ENCODE results near the gene DENND4C.
A peak's percentile ranks its signal among the peaks of the same experiment; 100 is the strongest.
"Not testable (repeated sequence)": the region's sequence is repeated elsewhere in the genome, so short reads cannot be mapped to it uniquely, and the experiment has no call there.

DENND4C gene

GRCh38 chr9:19379283-19379682 is 148.8 kb downstream of the DENND4C start:
- no peak for DNase-seq (ENCODE audit: low read depth)
- H3K4me3 ChIP-seq (ENCODE audit: low read length), result peak overlapping the region; percentile 89
- TF ChIP-seq CTCF (IDR thresholded peaks at IDR 0.05; ENCODE audit: insufficient read depth, low read depth, low read length, missing control alignments), result no peak

- peak overlapping the region; percentile 89 for H3K4me3 ChIP-seq (ENCODE audit: low read length)
- DNase-seq (ENCODE audit: low read depth), result peak; percentile 24
- no peak for TF ChIP-seq CTCF (IDR thresholded peaks at IDR 0.05; ENCODE audit: insufficient read depth, low read depth, low read length, missing control alignments)
These were observed 149.2 kb downstream of the DENND4C start for GRCh38 chr9:19379697-19380046.

- H3K4me3 ChIP-seq (ENCODE audit: low read length), result peak overlapping the region; percentile 89
These were observed 150.3 kb downstream of the DENND4C start for GRCh38 chr9:19380826-19381075.

GRCh38 chr9:19381656-19382055 is 151.2 kb downstream of the DENND4C start:
- peak; percentile 28 for DNase-seq (ENCODE audit: low read depth)
- no peak for TF ChIP-seq CTCF (IDR thresholded peaks at IDR 0.05; ENCODE audit: insufficient read depth, low read depth, low read length, missing control alignments)
- H3K4me3 ChIP-seq (ENCODE audit: low read length), result no peak overlapping the region

More at GRCh38 chr9:19380826-19381075, 150.3 kb downstream of the DENND4C start:
- no peak for TF ChIP-seq CTCF (IDR thresholded peaks at IDR 0.05; ENCODE audit: insufficient read depth, low read depth, low read length, missing control alignments)
- no peak for DNase-seq (ENCODE audit: low read depth)

- H3K4me3 ChIP-seq (ENCODE audit: low read length); DNase-seq (ENCODE audit: low read depth): not testable (repeated sequence)
These were observed 154.7 kb downstream of the DENND4C start for GRCh38 chr9:19385212-19385611.

- no peak overlapping the region for H3K4me3 ChIP-seq (ENCODE audit: low read length)
- DNase-seq (ENCODE audit: low read depth), result no peak
- no peak for TF ChIP-seq CTCF (IDR thresholded peaks at IDR 0.05; ENCODE audit: insufficient read depth, low read depth, low read length, missing control alignments)
These were observed 155.5 kb downstream of the DENND4C start for GRCh38 chr9:19385786-19386501.

- TF ChIP-seq CTCF (IDR thresholded peaks at IDR 0.05; ENCODE audit: insufficient read depth, low read depth, low read length, missing control alignments), result no peak
- no peak for DNase-seq (ENCODE audit: low read depth)
- H3K4me3 ChIP-seq (ENCODE audit: low read length), result no peak overlapping the region
These were observed 156.1 kb downstream of the DENND4C start for GRCh38 chr9:19386502-19387044.
